Measurements from ENCODE around the gene MNT. TPM values are rescaled to one million over a fixed set of nuclear protein-coding genes. Genes with fewer than 3 reads are reported as not detected.

The MNT gene
- polyA plus RNA-seq, 1 donor (not counting 4 experiments of a cell fraction or from before 2014, with no cell fraction given), result 2.0 TPM

GRCh38 chr17:2393174-2393953 lies 7.5 kb downstream of the MNT start:
- FAIRE-seq, result no peak
- H2AFZ ChIP-seq (ENCODE audit: control insufficient read depth, low read length), result peak overlapping the region; percentile 26
- dilution Hi-C loops (cut with MboI; ENCODE audit: extremely low pct_ligation_motif_present, low sequenced_read_pairs), result no loop called here

GRCh38 chr17:2392252-2393173 lies 8.3 kb downstream of the MNT start:
- peak overlapping the region; percentile 96 for H3K9ac ChIP-seq (ENCODE audit: control insufficient read depth, extremely low read depth, insufficient read depth, low read length)
- peak overlapping the region; percentile 88 for H3K4me2 ChIP-seq (ENCODE audit: control insufficient read depth, extremely low read depth, insufficient read depth, low read depth, low read length)
- peak overlapping the region; percentile 96 for H3K27ac ChIP-seq (ENCODE audit: control insufficient read depth, insufficient read depth, low read length)
- peak overlapping the region; percentile 39 to 69 (median 68) for H3K4me3 ChIP-seq (ENCODE audit: control insufficient read depth in 2 of 3, extremely low read depth in 1 of 3, insufficient read depth in 2 of 3, low read depth in 1 of 3, low read length in 3 of 3)
- DNase-seq (ENCODE audit: low read depth, low spot score) (no peak), FAIRE-seq (no peak)
- peaks cover 8 to 10% of the 10 kb centered on the region in 2 experiments for H3K36me3 ChIP-seq (ENCODE audit: control insufficient read depth in 2 of 2, extremely low read depth in 1 of 2, insufficient read depth in 2 of 2, low read length in 2 of 2)
- H2AFZ ChIP-seq (ENCODE audit: control insufficient read depth, low read length), result peak overlapping the region; percentile 56
- no peaks in the 10 kb centered on the region for H4K20me1 ChIP-seq (ENCODE audit: control insufficient read depth, extremely low read depth, insufficient read depth, low read length)
- no peaks in the 10 kb centered on the region for H3K9me3 ChIP-seq (ENCODE audit: control insufficient read depth, low read depth, low read length)
- H3K4me1 ChIP-seq (ENCODE audit: control insufficient read depth, extremely low read depth, insufficient read depth, low read length), result peaks cover 28% of the 10 kb centered on the region
- dilution Hi-C loops (cut with MboI; ENCODE audit: extremely low pct_ligation_motif_present, low sequenced_read_pairs), result no loop called here
- H3K9me1 ChIP-seq (ENCODE audit: control insufficient read depth, extremely low read depth, insufficient read depth, low read length), result no peaks in the 10 kb centered on the region
- H3K27me3 ChIP-seq (ENCODE audit: control insufficient read depth, extremely low read depth, insufficient read depth, low read length), result no peaks in the 10 kb centered on the region
- peaks cover 21% of the 10 kb centered on the region for H3K79me2 ChIP-seq (ENCODE audit: control insufficient read depth, insufficient read depth, low read length)
- TF ChIP-seq CTCF (optimal IDR thresholded peaks at IDR 0.05 in 1 of 3, IDR thresholded peaks at IDR 0.05 in 1 of 3, conservative IDR thresholded peaks at IDR 0.05 in 1 of 3; ENCODE audit: extremely low read depth in 1 of 3, insufficient read depth in 2 of 3, low read length in 3 of 3) (no peak), EZH2 (IDR thresholded peaks at IDR 0.05; ENCODE audit: low read length) (no peak)

More at GRCh38 chr17:2393174-2393953, 7.5 kb downstream of the MNT start:
- no peaks in the 10 kb centered on the region for H3K27me3 ChIP-seq (ENCODE audit: control insufficient read depth, extremely low read depth, insufficient read depth, low read length)
- H3K4me2 ChIP-seq (ENCODE audit: control insufficient read depth, extremely low read depth, insufficient read depth, low read depth, low read length), result peak overlapping the region; percentile 88
- H3K27ac ChIP-seq (ENCODE audit: control insufficient read depth, insufficient read depth, low read length), result peak overlapping the region; percentile 96
- no peaks in the 10 kb centered on the region for H4K20me1 ChIP-seq (ENCODE audit: control insufficient read depth, extremely low read depth, insufficient read depth, low read length)
- peaks cover 29% of the 10 kb centered on the region for H3K79me2 ChIP-seq (ENCODE audit: control insufficient read depth, insufficient read depth, low read length)
- peaks cover 34% of the 10 kb centered on the region for H3K4me1 ChIP-seq (ENCODE audit: control insufficient read depth, extremely low read depth, insufficient read depth, low read length)
- no peaks in the 10 kb centered on the region for H3K9me1 ChIP-seq (ENCODE audit: control insufficient read depth, extremely low read depth, insufficient read depth, low read length)
- no peak for TF ChIP-seq CTCF (optimal IDR thresholded peaks at IDR 0.05 in 1 of 3, IDR thresholded peaks at IDR 0.05 in 1 of 3, conservative IDR thresholded peaks at IDR 0.05 in 1 of 3; ENCODE audit: extremely low read depth in 1 of 3, insufficient read depth in 2 of 3, low read length in 3 of 3)
- TF ChIP-seq EZH2 (IDR thresholded peaks at IDR 0.05; ENCODE audit: low read length), result no peak
- H3K9ac ChIP-seq (ENCODE audit: control insufficient read depth, extremely low read depth, insufficient read depth, low read length), result peak overlapping the region; percentile 96
- peak overlapping the region; percentile 39 to 77 (median 68) for H3K4me3 ChIP-seq (ENCODE audit: control insufficient read depth in 2 of 3, extremely low read depth in 1 of 3, insufficient read depth in 2 of 3, low read depth in 1 of 3, low read length in 3 of 3)
- H3K36me3 ChIP-seq (ENCODE audit: control insufficient read depth in 2 of 2, extremely low read depth in 1 of 2, insufficient read depth in 2 of 2, low read length in 2 of 2), result peaks cover 8% of the 10 kb centered on the region in 2 experiments
- H3K9me3 ChIP-seq (ENCODE audit: control insufficient read depth, low read depth, low read length), result no peaks in the 10 kb centered on the region
- DNase-seq (ENCODE audit: low read depth, low spot score), result no peak

All from keratinocyte (primary cell).